ENCODE results near the gene PRPF6.
A peak's percentile ranks its signal among the peaks of the same experiment; 100 is the strongest.
"Not testable (repeated sequence)": the region's sequence is repeated elsewhere in the genome, so short reads cannot be mapped to it uniquely, and the experiment has no call there.

PRPF6 gene

GRCh38 chr20:63973636-63974401 lies 7.1 kb upstream of the PRPF6 start:
- DNase-seq: peak; percentile 91 to 96 (median 95)

- DNase-seq: no peak
These were observed 6.3 kb upstream of the PRPF6 start for GRCh38 chr20:63974402-63975200.

- DNase-seq: not testable (repeated sequence)
These were observed 4.4 kb upstream of the PRPF6 start for GRCh38 chr20:63976511-63976910.

GRCh38 chr20:63976980-63977738 lies 3.8 kb upstream of the PRPF6 start:
- no peak for DNase-seq

- DNase-seq: peak; percentile 55 to 82 (median 76)
These were observed 3.1 kb upstream of the PRPF6 start for GRCh38 chr20:63977739-63978276.

GRCh38 chr20:63978319-63979228 lies 2.4 kb upstream of the PRPF6 start:
- peak in 3 of 4 experiments; percentile 40 to 71 (median 53) for DNase-seq

- DNase-seq: no peak
These were observed 1.7 kb upstream of the PRPF6 start for GRCh38 chr20:63979229-63979556.

GRCh38 chr20:63979557-63980316 lies 1.2 kb upstream of the PRPF6 start, which contains the start of gene SAMD10:
Gene SAMD10, minus strand, starts transcription at chr20:63979642. Its CDS starts 175 bp downstream, at chr20:63979467.
- DNase-seq: peak; percentile 89 to 94 (median 92)

GRCh38 chr20:63980317-63980805 lies 571 bp upstream of the PRPF6 start:
- peak in 3 of 4 experiments; percentile 29 to 56 (median 45) for DNase-seq

GRCh38 chr20:63982937-63983336 lies 2.0 kb downstream of the PRPF6 start:
- DNase-seq: no peak

- no peak for DNase-seq
These were observed 20.0 kb downstream of the PRPF6 start for GRCh38 chr20:64000906-64001305.

- no peak for DNase-seq
These were observed 20.7 kb downstream of the PRPF6 start for GRCh38 chr20:64001607-64002011.

- DNase-seq: no peak
These were observed 23.2 kb downstream of the PRPF6 start for GRCh38 chr20:64003960-64004725.

GRCh38 chr20:64005394-64005793 lies 24.5 kb downstream of the PRPF6 start:
- DNase-seq: no peak

- no peak for DNase-seq
These were observed 25.6 kb downstream of the PRPF6 start for GRCh38 chr20:64006490-64006889.

- DNase-seq: no peak
These were observed 26.0 kb downstream of the PRPF6 start for GRCh38 chr20:64006902-64007301.

GRCh38 chr20:64009811-64010387 lies 29.0 kb downstream of the PRPF6 start:
- no peak for DNase-seq

GRCh38 chr20:64010711-64011237 lies 29.8 kb downstream of the PRPF6 start:
- DNase-seq: no peak

GRCh38 chr20:64011366-64011779 lies 30.4 kb downstream of the PRPF6 start:
- no peak for DNase-seq

Data from suppressor macrophage (primary cell).